CD1c-positive myeloid dendritic cell (primary cell): Measurements from ENCODE around the gene TMEM233.
"Not testable (repeated sequence)": the region's sequence is repeated elsewhere in the genome, so short reads cannot be mapped to it uniquely, and the experiment has no call there.

ENCODE experiments used
- DNase-seq: peaks from one replicate; pipeline ENCODE4 v3.0.0-alpha.2; 2016; ENCODE audit errors: extremely low spot score

Gene TMEM233

GRCh38 chr12:119658166-119658565, 64.6 kb downstream of the TMEM233 start:
- DNase-seq, result not testable (repeated sequence)

GRCh38 chr12:119659289-119659897, 65.8 kb downstream of the TMEM233 start:
- DNase-seq, result peak; percentile 61

GRCh38 chr12:119660076-119660475, 66.5 kb downstream of the TMEM233 start:
- peak; percentile 49 for DNase-seq

GRCh38 chr12:119661882-119662281, 68.3 kb downstream of the TMEM233 start:
- no peak for DNase-seq

GRCh38 chr12:119664642-119665041, 71.1 kb downstream of the TMEM233 start:
- DNase-seq, result no peak

- DNase-seq, result no peak
These were observed 71.8 kb downstream of the TMEM233 start for GRCh38 chr12:119665164-119665929.

GRCh38 chr12:119666226-119666795, 72.7 kb downstream of the TMEM233 start:
- DNase-seq, result peak; percentile 46

- DNase-seq, result peak; percentile 38
These were observed 73.5 kb downstream of the TMEM233 start for GRCh38 chr12:119666900-119667576.

- DNase-seq, result peak; percentile 99
These were observed 74.2 kb downstream of the TMEM233 start, which contains the start of gene PRKAB1 for GRCh38 chr12:119667577-119668323. Gene PRKAB1, plus strand, starts transcription at chr12:119668133. Its CDS starts 112 bp downstream, at chr12:119668245.

- peak; percentile 13 for DNase-seq
These were observed 74.8 kb downstream of the TMEM233 start for GRCh38 chr12:119668324-119668841.

GRCh38 chr12:119669744-119670472, 76.3 kb downstream of the TMEM233 start:
- DNase-seq, result no peak

- DNase-seq, result peak; percentile 17
These were observed 77.5 kb downstream of the TMEM233 start for GRCh38 chr12:119671070-119671469.

GRCh38 chr12:119672194-119672593, 78.6 kb downstream of the TMEM233 start:
- no peak for DNase-seq

GRCh38 chr12:119673634-119674033, 80.1 kb downstream of the TMEM233 start:
- DNase-seq, result peak; percentile 12

GRCh38 chr12:119674560-119674959, 81.0 kb downstream of the TMEM233 start:
- no peak for DNase-seq

- DNase-seq, result no peak
These were observed 82.4 kb downstream of the TMEM233 start for GRCh38 chr12:119676022-119676421.

GRCh38 chr12:119676573-119676972, 83.0 kb downstream of the TMEM233 start:
- no peak for DNase-seq

- no peak for DNase-seq
These were observed 84.9 kb downstream of the TMEM233 start for GRCh38 chr12:119678459-119678858.

- no peak for DNase-seq
These were observed 85.5 kb downstream of the TMEM233 start for GRCh38 chr12:119679081-119679480.

GRCh38 chr12:119679490-119679889, 85.9 kb downstream of the TMEM233 start:
- no peak for DNase-seq

- DNase-seq, result no peak
These were observed 87.5 kb downstream of the TMEM233 start for GRCh38 chr12:119681111-119681510.
